T47D (cell line): ENCODE results near the gene TOX2.

Source experiments
- DNase-seq, 2 experiments: peaks; one replicate each; pipeline versions ENCODE4 v3.0.0 to v3.0.0-alpha.2; 2011 to 2012; ENCODE audit warnings: low read depth in 1 of 2, low spot score in 1 of 2
- JUND ChIP-seq: IDR thresholded peaks from 2 replicates; pipeline ENCODE4 v1.6.1; 2012; ENCODE audit warnings: low read depth
- in situ Hi-C: cut with HindIII; loops from 2 replicates; pipeline ENCODE4 v1.10.0; 2016; ENCODE audit warnings: low sequenced_read_pairs, low pct_unique_long_range_greater_than_20kb

Gene TOX2

DNA sequence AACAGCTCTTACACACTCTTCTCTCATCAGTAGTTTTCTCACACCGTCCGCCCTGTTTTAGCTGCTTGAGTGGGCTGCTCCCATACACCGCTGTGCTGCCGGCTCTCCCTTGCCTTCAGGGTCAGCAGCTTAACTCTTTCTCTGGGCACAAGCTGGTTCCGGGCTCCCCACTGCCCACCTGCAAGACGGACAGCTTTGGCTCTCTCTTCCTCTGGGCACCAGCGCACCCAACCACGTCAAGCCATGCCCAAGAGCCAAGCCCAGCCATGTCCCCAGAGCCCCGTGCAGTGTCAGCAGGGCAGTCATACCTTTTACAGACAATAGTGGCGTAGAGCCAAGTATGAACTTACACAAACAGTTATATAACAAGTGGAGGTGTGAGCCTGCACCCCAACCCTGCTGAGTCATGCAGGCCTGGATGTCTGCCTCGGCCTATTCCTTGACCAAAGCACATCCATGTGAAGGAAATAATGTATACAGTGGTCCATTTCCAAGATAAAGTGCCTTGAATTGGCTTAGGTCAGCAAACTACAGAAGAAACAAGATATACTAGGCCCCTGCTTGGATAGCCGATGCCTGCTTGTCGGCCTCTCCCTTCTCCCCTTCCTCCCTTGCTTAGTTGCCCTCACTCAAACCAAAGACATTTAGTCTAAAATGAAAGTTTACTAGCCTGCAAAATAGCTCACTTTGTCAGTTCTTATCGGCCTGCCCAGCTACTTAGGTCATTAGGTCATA is 183.0 kb downstream of the TOX2 start:
- peak in 1 of 2 experiments; percentile 33 for DNase-seq
- in situ Hi-C loops: no loop called here
- no peak for TF ChIP-seq JUND

DNA sequence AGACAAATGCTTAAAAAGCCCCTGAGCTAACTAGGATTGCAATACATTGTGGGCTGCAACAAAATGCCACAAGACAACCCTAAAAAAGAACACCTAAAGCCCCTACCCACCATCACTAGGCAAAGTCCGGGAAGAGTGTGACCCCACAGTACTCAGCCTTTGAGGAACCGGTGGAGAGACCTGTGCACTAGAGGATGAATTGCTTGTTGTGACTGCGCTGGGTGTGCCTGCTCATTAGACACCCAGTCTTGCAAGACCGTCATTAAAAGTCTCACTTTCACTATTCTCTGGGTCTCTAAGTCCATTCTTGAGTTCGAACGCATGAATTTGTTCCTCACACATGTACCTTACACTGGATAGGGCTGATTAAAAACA is 183.6 kb downstream of the TOX2 start:
- in situ Hi-C loops: no loop called here
- TF ChIP-seq JUND: no peak
- no peak for DNase-seq

DNA sequence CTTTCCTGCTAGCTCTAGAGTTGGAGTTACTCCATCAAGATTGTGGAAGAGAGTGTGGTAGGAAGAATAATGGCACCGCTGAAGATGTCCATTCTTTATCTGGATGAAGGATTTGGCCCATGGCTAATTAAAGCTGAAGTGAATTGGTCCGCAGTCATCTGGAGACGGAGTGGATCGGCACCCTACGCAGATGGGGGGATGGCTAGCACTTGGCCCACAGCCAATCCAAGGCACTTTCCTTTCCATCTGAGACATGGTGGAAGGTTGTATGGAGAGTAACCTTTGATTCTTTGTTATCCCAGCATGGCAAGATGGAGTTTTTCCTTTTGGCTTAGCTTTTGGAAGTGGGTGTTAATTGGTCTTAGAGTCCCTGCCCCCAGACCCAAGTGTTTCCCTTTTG is 184.0 kb downstream of the TOX2 start:
- TF ChIP-seq JUND: no peak
- in situ Hi-C loops: no loop called here
- DNase-seq: no peak

DNA sequence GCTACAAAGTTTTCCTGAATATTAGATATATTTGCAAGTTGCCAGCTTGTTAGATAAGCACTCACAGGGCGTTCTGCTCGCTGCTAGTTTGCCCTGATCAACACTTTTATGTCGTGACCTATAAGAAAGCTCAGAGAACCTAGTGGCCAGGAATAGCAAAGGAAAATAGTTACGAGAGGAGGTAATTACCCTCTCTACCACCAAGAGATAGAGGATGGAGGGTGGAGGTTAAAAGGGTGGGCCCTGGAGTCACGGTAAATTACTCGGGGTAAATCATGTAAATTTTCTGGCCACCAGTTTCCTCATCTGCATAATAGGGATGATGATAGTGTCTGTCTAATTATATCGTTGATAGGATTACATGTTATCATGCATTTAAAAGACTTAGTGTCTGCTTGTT is 185.2 kb downstream of the TOX2 start:
- DNase-seq: no peak
- no peak for TF ChIP-seq JUND
- in situ Hi-C loops: no loop called here

DNA sequence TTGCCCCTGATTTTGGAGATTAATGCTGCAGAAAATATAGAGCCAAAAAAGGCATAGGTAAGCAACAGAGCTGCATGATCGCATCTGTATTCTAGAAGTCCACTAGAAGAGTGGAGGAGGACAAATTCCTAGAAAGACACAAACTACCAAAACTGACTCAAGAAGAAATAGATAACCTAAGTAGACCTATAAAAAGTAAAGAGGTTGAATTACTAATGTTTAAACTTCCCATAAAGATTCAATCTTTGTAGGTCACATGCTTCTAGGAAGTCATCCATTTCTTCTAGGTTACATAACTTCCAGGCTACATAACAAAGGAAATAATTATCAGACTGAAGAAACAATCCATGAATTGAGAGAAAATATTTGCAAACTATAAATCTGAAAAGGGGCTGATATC is 187.9 kb downstream of the TOX2 start:
- DNase-seq: no peak
- in situ Hi-C loops: no loop called here
- no peak for TF ChIP-seq JUND

DNA sequence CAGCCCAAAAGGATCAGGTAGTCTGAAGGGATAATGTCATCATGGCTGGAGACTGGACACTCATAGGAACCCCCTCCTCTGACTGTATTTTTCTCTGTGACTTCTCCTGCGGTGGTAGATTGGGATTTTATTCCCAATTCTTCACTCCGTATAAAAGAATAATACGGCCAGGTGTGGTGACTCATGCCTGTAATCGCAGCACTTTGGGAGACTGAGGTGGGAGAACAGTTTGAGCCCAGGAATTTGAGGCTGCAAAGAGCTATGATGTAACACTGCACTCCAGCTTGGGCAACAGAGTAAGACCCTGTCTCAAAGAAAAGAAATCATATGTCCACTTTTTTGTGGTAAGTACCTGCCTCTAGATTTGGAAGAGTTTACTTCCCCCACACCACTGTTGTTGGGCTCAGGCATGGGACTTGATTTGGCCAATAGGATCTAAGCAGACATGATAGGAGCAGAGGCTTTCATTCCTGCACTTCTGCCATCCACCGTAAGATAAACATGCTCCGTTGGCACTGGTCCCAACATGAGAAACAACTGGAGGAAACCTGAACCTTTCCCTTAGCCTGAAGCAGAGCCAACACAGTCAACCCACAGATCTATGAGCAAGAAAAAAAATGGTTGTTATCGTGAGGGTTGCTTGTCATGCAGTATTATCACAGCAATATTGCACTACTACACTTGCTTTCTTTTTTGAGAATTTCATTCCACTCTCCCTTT is 190.3 kb downstream of the TOX2 start:
- TF ChIP-seq JUND: no peak
- in situ Hi-C loops: no loop called here
- DNase-seq: peak in 1 of 2 experiments; percentile 51

DNA sequence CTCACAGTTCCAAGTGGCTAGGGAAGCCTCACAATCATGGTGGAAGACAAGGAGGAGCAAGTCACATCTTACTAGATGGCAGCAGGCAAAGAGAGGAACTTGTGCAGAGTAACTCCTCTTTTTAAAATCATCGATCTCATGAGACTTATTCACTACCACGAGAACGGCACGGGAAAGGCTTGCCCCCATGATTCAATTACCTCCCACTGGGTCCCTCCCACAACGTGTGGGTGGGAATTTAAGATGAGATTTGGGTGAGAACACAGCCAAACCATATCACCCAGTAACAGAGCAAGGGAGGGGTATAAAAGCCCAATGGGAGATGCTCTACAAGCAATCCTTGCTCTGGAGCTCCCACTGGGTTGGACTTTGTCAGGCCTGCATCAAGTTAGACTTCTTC is 192.0 kb downstream of the TOX2 start:
- no peak for DNase-seq
- TF ChIP-seq JUND: no peak
- in situ Hi-C loops: no loop called here

DNA sequence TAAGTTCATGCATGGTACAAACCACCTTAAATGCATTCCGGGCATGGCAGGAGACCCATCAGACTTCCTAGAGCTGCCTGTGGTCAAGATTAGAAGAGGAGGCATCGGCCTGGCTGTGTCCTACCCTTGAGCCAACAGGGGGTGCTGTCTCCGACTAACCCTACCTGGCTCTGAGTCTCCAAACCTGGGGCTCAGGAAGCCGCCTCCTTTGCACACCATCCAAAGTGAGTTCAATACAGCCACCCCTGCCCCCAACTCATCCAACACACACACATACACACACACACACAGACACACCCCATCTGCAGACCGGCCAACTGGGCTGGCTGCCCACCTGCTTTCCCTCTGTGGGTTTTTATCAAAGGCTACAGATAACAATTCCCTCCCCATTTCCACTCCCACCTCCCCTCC is 195.3 kb downstream of the TOX2 start:
- in situ Hi-C loops: no loop called here
- TF ChIP-seq JUND: no peak

DNA sequence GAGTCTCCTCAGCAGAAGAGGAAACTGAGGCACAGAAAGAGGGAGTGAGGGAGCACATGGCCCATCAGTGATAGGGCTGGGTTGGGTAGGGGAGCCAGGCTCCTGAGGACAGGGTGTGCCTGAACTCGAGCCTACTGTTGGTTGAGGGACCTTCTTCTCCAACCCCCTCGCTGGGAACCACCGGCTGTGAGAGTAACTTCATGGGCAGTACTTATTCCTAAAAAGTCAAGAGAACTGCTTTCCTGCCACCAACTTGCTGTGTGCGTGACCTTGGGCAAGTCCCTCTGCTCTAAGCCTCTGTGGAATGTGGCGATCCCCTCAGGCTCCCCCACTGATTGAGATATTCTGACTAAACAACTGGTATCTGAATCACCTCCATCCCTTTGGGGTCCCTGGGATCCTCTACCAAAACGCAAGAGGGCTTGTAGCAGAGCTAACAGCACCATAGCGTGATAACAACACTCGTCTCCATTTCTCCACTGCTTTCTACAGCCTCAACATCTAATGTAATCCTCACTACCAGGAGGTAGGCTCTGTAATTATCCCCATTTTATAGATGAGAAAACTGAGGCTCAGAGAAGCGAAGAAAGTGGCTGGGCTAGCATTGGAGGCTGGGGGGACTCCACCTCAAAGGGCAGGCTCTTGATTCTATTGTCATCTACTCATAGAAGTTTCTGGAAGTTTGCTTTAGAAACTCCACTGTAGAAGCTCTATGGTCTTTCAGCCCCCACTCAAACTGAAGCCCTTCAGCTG is 196.3 kb downstream of the TOX2 start:
- DNase-seq: no peak
- in situ Hi-C loops: no loop called here
- TF ChIP-seq JUND: no peak

More for the DNA sequence above, 195.3 kb downstream of the TOX2 start:
- no peak for DNase-seq

DNA sequence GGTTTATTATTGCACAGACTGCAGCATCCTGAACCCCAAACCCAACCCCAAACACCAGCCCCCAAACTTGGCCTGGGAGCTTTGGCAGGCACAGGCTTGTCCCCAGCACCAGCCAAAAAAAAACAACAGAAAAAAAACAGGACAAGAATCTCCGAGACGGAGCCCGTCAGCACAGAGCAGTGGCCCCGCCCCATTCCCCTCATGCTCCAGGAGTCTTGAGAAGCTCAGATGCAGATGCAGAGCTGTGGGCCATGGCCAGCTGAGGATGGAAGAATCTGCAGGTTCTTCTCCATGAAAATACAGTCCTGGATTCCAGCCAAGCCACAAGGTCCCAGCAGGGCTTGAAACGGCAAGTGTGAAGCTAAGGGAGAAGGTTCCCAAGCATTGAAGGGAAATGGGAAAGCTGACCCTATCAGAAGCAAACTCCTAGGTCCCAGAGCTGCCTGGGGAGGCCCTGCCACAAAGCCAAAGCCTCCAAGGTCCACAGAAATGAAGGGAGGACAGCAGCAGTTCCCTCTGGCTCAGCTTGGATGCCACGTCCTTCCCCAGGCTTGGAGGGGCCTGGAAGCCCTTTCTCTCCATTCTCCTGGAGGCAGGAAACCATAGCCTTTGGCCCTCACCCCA is 197.2 kb downstream of the TOX2 start:
- in situ Hi-C loops: no loop called here

DNA sequence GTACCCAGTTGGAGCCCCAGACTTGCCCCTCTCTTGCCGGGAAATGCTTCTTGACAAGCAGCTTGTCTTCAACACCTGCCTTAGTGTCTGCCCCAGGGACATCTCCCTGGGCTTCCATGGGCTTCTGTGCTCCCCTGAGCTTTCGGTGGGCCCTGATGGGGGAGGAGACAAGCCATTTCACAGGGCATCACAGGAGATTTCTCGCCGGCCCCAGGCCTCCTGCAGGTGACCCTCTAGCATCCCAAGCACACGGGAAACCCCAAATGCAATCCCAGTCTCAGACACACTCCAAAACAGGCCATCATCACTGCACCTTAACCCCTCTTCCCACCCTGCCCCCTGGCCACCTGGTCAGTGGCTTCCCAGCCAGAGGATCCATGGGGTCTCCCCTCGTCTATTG is 197.8 kb downstream of the TOX2 start:
- no peak for TF ChIP-seq JUND
- in situ Hi-C loops: no loop called here
- DNase-seq: no peak

More for the DNA sequence above, 197.2 kb downstream of the TOX2 start:
- no peak for DNase-seq
- no peak for TF ChIP-seq JUND

DNA sequence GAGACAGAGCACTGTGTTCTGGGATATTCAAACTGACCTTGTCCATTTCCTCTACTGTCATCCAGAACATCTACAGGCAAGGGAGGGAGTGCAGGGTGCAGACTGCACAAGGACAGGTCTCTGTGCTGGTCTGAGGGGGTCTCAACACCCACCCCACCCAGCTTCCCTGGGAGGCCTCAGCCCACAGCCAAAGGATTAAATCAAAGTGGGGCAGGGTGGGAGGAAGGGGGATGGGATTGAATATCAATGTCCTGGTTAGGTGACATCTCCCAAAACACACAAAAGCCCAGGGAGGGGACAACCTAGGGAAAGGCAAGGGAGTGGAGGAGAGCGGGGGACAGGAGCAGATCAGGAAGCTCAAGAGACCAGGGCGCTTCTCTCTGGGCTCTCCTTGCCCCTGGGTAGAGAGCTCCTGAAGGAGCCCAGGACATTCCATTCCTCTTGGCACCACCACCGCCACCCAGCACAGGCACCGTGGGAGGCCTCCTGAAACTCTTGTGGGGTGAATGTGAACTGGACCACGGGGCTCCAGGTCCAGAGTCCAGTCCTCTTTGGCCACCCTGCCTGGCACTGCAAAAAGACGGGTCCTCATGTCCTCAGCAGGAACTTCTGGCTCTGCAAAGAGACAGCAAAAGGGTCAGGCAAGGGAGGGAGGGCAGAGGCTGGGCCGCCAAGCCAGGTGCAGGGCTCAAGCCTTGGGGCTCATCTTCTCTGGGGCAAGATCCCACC is 198.4 kb downstream of the TOX2 start:
- in situ Hi-C loops: no loop called here
- TF ChIP-seq JUND: no peak
- no peak for DNase-seq
